Measurements from ENCODE around the gene BABAM2.

DNA sequence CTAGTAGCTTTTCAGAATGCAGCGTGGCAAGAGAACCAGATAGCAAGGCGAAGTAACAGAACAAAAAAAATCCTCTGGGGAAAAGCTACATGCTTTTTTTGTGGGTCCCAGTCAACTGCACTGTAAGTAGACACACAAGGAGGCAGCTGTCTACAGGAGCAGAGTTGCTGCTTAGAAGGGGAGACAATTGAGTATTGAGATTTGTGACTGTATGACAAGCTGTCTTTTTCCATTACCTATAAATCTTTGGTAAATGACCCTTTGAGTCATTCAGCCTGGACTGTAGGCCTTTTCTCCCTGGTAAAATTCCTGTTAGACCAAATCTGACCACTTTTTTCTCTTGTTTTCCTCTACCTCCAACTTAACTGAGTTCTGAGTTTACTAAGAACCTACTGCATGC is 358.0 kb downstream of the BABAM2 start:
- TF ChIP-seq, protein P1, sequence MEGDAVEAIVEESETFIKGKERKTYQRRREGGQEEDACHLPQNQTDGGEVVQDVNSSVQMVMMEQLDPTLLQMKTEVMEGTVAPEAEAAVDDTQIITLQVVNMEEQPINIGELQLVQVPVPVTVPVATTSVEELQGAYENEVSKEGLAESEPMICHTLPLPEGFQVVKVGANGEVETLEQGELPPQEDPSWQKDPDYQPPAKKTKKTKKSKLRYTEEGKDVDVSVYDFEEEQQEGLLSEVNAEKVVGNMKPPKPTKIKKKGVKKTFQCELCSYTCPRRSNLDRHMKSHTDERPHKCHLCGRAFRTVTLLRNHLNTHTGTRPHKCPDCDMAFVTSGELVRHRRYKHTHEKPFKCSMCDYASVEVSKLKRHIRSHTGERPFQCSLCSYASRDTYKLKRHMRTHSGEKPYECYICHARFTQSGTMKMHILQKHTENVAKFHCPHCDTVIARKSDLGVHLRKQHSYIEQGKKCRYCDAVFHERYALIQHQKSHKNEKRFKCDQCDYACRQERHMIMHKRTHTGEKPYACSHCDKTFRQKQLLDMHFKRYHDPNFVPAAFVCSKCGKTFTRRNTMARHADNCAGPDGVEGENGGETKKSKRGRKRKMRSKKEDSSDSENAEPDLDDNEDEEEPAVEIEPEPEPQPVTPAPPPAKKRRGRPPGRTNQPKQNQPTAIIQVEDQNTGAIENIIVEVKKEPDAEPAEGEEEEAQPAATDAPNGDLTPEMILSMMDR (IDR thresholded peaks at IDR 0.05; ENCODE audit: insufficient read depth, low read depth, low read length): no peak
- TF ChIP-seq EZH2 (IDR thresholded peaks at IDR 0.05; ENCODE audit: insufficient read depth, low read length): no peak
